ENCODE results near the gene IBSP. TPM values are rescaled to one million over a fixed set of nuclear protein-coding genes. Genes with fewer than 3 reads are reported as not detected.

Gene IBSP
- total and polyA plus RNA-seq, 4 donors = not detected

- H3K9me3 ChIP-seq (ENCODE audit: control insufficient read depth in 4 of 4, low read length in 3 of 4) = no peaks in the 10 kb centered on the region
- no peak overlapping the region for H3K9ac ChIP-seq (ENCODE audit: low read depth in 1 of 2, low read length in 2 of 2)
- H3K4me1 ChIP-seq (ENCODE audit: control insufficient read depth in 4 of 4, insufficient read depth in 4 of 4, low read length in 3 of 4) = no peaks in the 10 kb centered on the region
- H3K4me3 ChIP-seq (ENCODE audit: low read depth in 1 of 3, low read length in 3 of 3) = no peak overlapping the region
- no peaks in the 10 kb centered on the region for H3K27me3 ChIP-seq (ENCODE audit: control insufficient read depth in 4 of 4, insufficient read depth in 4 of 4, low read length in 3 of 4)
- no peak overlapping the region for H3K27ac ChIP-seq (ENCODE audit: low read depth in 1 of 2, low read length in 2 of 2)
- WGBS = 87% methylated on average over 2 of the region's 2 CpGs
- TF ChIP-seq RXRA (IDR thresholded peaks at IDR 0.05) (no peak), ZBTB33 (IDR thresholded peaks at IDR 0.05) (no peak), SP1 (IDR thresholded peaks at IDR 0.05) (no peak), MAX (IDR thresholded peaks at IDR 0.05) (no peak), EGR1 (IDR thresholded peaks at IDR 0.05; ENCODE audit: low read depth in 2 of 2) (no peak), JUND (IDR thresholded peaks at IDR 0.05) (no peak), HNF4G (IDR thresholded peaks at IDR 0.05) (no peak), FOXA2 (IDR thresholded peaks at IDR 0.05) (no peak), YY1 (IDR thresholded peaks at IDR 0.05) (no peak), ATF3 (IDR thresholded peaks at IDR 0.05) (no peak)
- no peaks in the 10 kb centered on the region for H3K36me3 ChIP-seq (ENCODE audit: control insufficient read depth in 4 of 4, insufficient read depth in 3 of 4, low read depth in 1 of 4, low read length in 3 of 4)
- DNase-seq (ENCODE audit: low spot score) = no peak
Observed at GRCh38 chr4:87783781-87784180, 15.6 kb upstream of the IBSP start.

- 85% methylated on average over 15 of the region's 15 CpGs for WGBS
- Histone ChIP-seq H3K4me3 (ENCODE audit: low read depth in 1 of 3, low read length in 3 of 3) (no peak overlapping the region), H3K9me3 (ENCODE audit: control insufficient read depth in 4 of 4, low read length in 3 of 4) (no peaks in the 10 kb centered on the region), H3K27ac (ENCODE audit: low read depth in 1 of 2, low read length in 2 of 2) (no peak overlapping the region), H3K27me3 (ENCODE audit: control insufficient read depth in 4 of 4, insufficient read depth in 4 of 4, low read length in 3 of 4) (no peaks in the 10 kb centered on the region), H3K4me1 (ENCODE audit: control insufficient read depth in 4 of 4, insufficient read depth in 4 of 4, low read length in 3 of 4) (no peaks in the 10 kb centered on the region), H3K9ac (ENCODE audit: low read depth in 1 of 2, low read length in 2 of 2) (no peak overlapping the region), H3K36me3 (ENCODE audit: control insufficient read depth in 4 of 4, insufficient read depth in 3 of 4, low read depth in 1 of 4, low read length in 3 of 4) (no peaks in the 10 kb centered on the region)
- no peak for TF ChIP-seq RXRA (IDR thresholded peaks at IDR 0.05)
- no peak for TF ChIP-seq ATF3 (IDR thresholded peaks at IDR 0.05)
- no peak for TF ChIP-seq REST (IDR thresholded peaks at IDR 0.05)
- DNase-seq (ENCODE audit: low spot score) = no peak
Observed at GRCh38 chr4:87785731-87786509, 13.4 kb upstream of the IBSP start.
